Renal cortex interstitium (tissue), 11 donors: Measurements from ENCODE around the gene TMC3. TPM values are rescaled to one million over a fixed set of nuclear protein-coding genes. Genes with fewer than 3 reads are reported as not detected.

Experiments used
- DNase-seq, 11 donors: peaks; one replicate each; pipeline ENCODE4 v3.0.0-alpha.2; 2013; ENCODE audit warnings: low read depth in 9 of 11, low spot score in 4 of 11; ENCODE audit errors: extremely low read depth in 1 of 11
- polyA plus RNA-seq, 3 donors: library from polyadenylated mRNA; unstranded; fragments of 120-200 nt; gene quantifications; one replicate each; pipeline ENCODE4 v1.2.1, GENCODE V29; 2013; ENCODE audit not compliant: insufficient read length in 3 of 3

TMC3 gene
- polyA plus RNA-seq, 3 donors = 0.08 to 0.38 (median 0.11) TPM

- no peak for DNase-seq
Observed at GRCh38 chr15:81309647-81310450, 64.2 kb downstream of the TMC3 start.

GRCh38 chr15:81308260-81308659 is 65.8 kb downstream of the TMC3 start:
- DNase-seq = no peak

DNA sequence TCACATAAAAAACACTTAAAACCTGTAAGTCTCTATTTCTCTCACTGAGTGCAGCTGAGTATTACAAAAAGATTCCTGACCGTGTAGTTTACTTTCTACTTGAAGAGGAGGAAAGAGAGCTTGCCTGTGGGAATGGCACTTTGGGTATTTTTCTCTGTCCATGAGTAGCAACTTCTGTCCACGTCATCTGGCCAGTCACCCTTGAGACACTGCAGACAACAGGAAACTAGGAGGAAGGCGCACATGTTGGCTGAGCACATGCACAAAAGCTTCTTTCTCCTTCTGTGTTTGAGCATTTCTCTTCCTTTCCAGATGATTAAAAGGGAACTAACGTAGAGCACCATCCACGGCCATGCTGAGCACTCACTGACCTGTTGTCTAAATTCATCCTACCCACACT is 69.8 kb downstream of the TMC3 start:
- no peak for DNase-seq

DNA sequence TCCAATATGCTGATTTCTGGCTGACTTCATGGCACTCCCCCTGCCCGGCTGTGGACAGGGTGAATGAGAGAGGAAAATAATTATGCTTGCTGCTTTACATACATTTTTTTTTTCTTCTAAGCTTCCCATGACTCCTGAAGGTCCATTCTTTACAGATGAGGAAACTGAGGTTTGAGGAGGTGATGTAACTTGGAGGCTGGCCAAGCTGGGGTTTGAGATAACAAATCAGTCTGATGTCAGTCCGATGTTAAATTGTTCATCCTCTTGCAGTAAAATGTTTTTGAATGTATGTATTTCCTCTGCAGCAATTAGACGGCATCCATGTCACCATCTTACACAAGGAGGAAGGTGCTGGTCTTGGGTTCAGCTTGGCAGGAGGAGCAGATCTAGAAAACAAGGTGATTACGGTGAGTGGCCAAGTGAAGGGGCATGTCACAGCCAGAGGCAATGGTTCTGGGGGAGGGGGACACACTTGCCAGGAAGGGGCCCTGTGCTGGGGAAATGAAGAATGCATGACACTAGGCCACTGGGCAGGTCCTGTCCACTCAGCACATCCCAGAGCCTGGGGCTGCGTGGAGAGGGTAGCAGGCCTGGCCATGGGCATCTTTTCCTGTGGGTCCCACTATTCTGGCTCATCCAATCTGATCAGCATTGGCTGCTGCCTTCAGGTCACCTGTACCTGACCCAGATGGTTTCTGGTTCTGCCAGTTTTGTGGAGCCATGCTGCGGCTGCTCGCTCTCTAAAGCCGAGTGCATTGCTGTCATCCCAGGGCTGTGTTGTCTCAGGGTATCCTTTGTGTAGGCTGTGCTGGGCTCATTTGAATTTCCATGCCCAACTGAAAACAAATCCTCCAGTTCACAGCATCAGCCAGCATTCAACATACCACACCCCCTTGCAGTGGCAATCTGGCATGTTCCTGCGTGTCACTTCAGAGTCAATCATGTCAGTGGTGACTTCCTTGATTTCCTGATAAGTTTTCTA is 70.5 kb downstream of the TMC3 start:
- DNase-seq = no peak

DNA sequence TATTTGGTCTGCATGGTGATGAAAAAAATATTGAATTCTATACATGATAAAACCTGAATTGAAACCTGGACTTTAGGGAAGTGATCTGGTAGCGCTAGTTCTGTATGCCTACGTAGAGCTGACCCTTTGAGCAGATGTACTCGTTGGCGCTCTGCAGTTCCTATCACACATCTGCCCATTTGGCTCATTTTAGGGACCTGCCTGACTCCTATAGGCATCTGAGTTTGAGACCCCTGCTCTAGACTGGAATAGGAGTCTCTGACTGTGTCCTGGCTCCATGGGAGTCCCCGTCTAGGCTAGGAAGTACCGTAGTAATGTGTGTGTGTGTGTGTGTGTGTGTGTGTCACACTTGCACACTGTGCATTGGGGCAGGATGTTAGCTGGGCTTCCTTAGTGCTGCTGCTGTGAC is 71.3 kb downstream of the TMC3 start:
- DNase-seq = no peak

DNA sequence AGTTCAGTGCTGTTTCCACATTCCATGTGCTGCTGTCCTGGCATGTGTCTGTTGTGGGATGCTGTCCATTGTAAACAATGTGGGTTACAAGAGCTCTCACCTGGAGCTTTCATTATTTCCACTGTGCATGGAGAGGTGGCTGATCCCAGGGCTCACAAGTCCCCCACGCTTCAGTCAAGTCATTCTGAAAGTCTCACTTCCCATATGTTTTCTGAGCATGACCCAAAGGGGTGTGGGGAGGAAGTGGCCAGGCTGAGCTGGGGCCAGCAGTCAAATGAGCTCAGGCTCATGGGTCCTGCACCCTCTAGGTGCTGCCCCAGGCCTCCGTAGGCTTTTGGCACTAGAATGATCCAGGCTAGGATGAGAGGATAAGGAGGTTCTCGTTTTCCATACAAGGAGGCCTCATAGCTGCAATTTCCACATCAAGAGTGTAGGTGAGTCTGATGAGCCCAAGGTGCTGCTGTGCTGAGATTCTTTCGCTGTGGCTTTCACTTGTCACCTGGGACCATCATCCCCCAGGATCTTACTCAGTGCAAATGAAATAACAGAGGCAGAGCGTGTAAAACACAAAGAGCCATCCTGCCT is 72.1 kb downstream of the TMC3 start:
- DNase-seq = no peak

GRCh38 chr15:81301385-81301784 is 72.6 kb downstream of the TMC3 start:
- no peak for DNase-seq

DNA sequence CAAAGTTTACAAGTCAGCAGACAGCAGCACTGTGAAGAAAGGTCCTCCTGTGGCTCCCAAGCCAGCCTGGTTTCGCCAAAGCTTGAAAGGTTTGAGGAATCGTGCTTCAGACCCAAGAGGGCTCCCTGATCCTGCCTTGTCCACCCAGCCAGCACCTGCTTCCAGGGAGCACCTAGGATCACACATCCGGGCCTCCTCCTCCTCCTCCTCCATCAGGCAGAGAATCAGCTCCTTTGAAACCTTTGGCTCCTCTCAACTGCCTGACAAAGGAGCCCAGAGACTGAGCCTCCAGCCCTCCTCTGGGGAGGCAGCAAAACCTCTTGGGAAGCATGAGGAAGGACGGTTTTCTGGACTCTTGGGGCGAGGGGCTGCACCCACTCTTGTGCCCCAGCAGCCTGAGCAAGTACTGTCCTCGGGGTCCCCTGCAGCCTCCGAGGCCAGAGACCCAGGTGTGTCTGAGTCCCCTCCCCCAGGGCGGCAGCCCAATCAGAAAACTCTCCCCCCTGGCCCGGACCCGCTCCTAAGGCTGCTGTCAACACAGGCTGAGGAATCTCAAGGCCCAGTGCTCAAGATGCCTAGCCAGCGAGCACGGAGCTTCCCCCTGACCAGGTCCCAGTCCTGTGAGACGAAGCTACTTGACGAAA is 74.3 kb downstream of the TMC3 start:
- no peak for DNase-seq

- DNase-seq = no peak
Observed at GRCh38 chr15:81299156-81299555, 74.9 kb downstream of the TMC3 start.

DNA sequence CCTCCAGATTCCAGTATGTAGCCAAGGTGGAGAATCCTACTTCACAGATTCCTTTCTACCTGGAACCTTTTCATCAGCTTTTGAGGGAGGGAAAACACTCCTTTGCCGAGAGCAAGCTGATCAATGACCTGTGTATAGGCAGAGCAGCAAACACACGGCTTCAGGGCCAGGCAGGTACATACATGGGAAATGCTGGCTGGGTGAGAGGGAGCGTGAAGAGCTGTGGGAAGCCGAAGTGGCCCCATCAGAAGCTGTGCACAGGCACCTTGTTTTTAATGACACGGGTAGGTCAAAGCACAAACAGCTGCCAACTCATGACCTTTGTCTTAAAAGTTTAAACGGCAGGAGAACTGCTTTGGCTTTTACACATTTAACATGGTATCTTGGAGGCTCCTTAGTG is 75.4 kb downstream of the TMC3 start:
- DNase-seq = no peak

GRCh38 chr15:81297603-81298575 is 76.1 kb downstream of the TMC3 start:
- DNase-seq = no peak

DNA sequence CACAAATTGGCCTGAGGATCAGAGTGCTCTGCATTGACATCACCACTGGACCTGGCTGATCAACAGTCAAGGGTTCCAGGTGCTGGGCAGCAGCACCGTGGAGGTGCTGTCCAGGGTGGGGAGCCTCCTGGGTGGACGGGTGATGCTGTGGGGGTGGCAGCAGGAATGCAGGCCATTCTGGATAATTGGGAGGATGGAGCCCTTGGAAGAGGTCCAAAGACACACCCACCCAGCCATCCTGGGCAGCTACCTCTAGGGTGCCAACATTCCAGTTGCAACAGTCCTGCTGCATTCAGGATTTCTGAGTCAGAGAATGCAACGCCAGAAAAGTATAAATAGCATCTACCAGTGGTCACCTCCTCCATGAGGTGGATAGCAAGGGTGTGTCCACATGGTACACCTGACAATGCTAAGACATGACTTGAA is 76.9 kb downstream of the TMC3 start:
- no peak for DNase-seq

GRCh38 chr15:81296673-81297072 is 77.3 kb downstream of the TMC3 start:
- no peak for DNase-seq

GRCh38 chr15:81296186-81296585 is 77.8 kb downstream of the TMC3 start:
- no peak for DNase-seq

- DNase-seq = no peak
Observed at GRCh38 chr15:81295486-81296121, 78.4 kb downstream of the TMC3 start.

- no peak for DNase-seq
Observed at GRCh38 chr15:81294516-81294880, 79.5 kb downstream of the TMC3 start.

- no peak for DNase-seq
Observed at GRCh38 chr15:81293728-81294515, 80.1 kb downstream of the TMC3 start.
